ENCODE measurements around the gene MC3R. TPM values are rescaled to one million over a fixed set of nuclear protein-coding genes. Genes with fewer than 3 reads are reported as not detected.

MC3R gene
- total RNA-seq, 1 donor from 2014 or later: not detected

GRCh38 chr20:56249244-56249955 is 868 bp downstream of the MC3R start:
- intact Hi-C loops (cut with micrococcal nuclease): no loop called here
- Histone ChIP-seq H3K27me3 (ENCODE audit: low read depth) (peaks cover 98% of the 10 kb centered on the region), H3K27ac (replicated peaks) (no peak overlapping the region), H3K4me3 (no peak overlapping the region), H3K9me3 (replicated peaks) (no peaks in the 10 kb centered on the region), H3K36me3 (no peaks in the 10 kb centered on the region), H3K4me1 (no peaks in the 10 kb centered on the region)
- no peak for DNase-seq
- peak; percentile 44 for TF ChIP-seq CTCF (IDR thresholded peaks at IDR 0.05; ENCODE audit: borderline replicate concordance)

- no peak for DNase-seq
- Histone ChIP-seq H3K36me3 (no peaks in the 10 kb centered on the region), H3K4me3 (no peak overlapping the region), H3K9me3 (replicated peaks) (no peaks in the 10 kb centered on the region), H3K27ac (replicated peaks) (no peak overlapping the region), H3K4me1 (no peaks in the 10 kb centered on the region), H3K27me3 (ENCODE audit: low read depth) (peaks cover 98% of the 10 kb centered on the region)
- intact Hi-C loops (cut with micrococcal nuclease): no loop called here
- TF ChIP-seq CTCF (IDR thresholded peaks at IDR 0.05; ENCODE audit: borderline replicate concordance): no peak
Measured at GRCh38 chr20:56249956-56250355, 1.4 kb downstream of the MC3R start.

GRCh38 chr20:56257604-56258003 is 9.1 kb downstream of the MC3R start:
- intact Hi-C loops (cut with micrococcal nuclease): no loop called here
- Histone ChIP-seq H3K9me3 (replicated peaks) (no peaks in the 10 kb centered on the region), H3K27me3 (ENCODE audit: low read depth) (peaks cover 69% of the 10 kb centered on the region), H3K27ac (replicated peaks) (no peak overlapping the region), H3K4me3 (no peak overlapping the region), H3K4me1 (no peaks in the 10 kb centered on the region), H3K36me3 (no peaks in the 10 kb centered on the region)
- TF ChIP-seq CTCF (IDR thresholded peaks at IDR 0.05; ENCODE audit: borderline replicate concordance): no peak
- no peak for DNase-seq

GRCh38 chr20:56259948-56260347 is 11.4 kb downstream of the MC3R start:
- Histone ChIP-seq H3K4me3 (no peak overlapping the region), H3K27ac (replicated peaks) (no peak overlapping the region), H3K9me3 (replicated peaks) (no peaks in the 10 kb centered on the region), H3K27me3 (ENCODE audit: low read depth) (peaks cover 70% of the 10 kb centered on the region), H3K4me1 (no peaks in the 10 kb centered on the region), H3K36me3 (no peaks in the 10 kb centered on the region)
- TF ChIP-seq CTCF (IDR thresholded peaks at IDR 0.05; ENCODE audit: borderline replicate concordance): no peak
- intact Hi-C loops (cut with micrococcal nuclease): no loop called here
- DNase-seq: no peak

GRCh38 chr20:56268536-56268935 is 20.0 kb downstream of the MC3R start:
- no peak for TF ChIP-seq CTCF (IDR thresholded peaks at IDR 0.05; ENCODE audit: borderline replicate concordance)
- no peaks in the 10 kb centered on the region for H3K4me1 ChIP-seq
- no peak overlapping the region for H3K27ac ChIP-seq (replicated peaks)
- intact Hi-C loops (cut with micrococcal nuclease): no loop called here
- H3K27me3 ChIP-seq (ENCODE audit: low read depth): peaks cover 54% of the 10 kb centered on the region
- no peaks in the 10 kb centered on the region for H3K36me3 ChIP-seq
- no peak for DNase-seq
- no peak overlapping the region for H3K4me3 ChIP-seq
- H3K9me3 ChIP-seq (replicated peaks): no peaks in the 10 kb centered on the region
